ENCODE data around the gene TMEM123.

TMEM123 gene

GRCh38 chr11:102470251-102470650 is 17.7 kb upstream of the TMEM123 start:
- no peak for DNase-seq

- DNase-seq: no peak
These were observed 16.7 kb upstream of the TMEM123 start for GRCh38 chr11:102469196-102469821.

GRCh38 chr11:102468616-102469195 is 16.1 kb upstream of the TMEM123 start:
- DNase-seq: no peak

GRCh38 chr11:102467853-102468580 is 15.5 kb upstream of the TMEM123 start:
- no peak for DNase-seq

DNA sequence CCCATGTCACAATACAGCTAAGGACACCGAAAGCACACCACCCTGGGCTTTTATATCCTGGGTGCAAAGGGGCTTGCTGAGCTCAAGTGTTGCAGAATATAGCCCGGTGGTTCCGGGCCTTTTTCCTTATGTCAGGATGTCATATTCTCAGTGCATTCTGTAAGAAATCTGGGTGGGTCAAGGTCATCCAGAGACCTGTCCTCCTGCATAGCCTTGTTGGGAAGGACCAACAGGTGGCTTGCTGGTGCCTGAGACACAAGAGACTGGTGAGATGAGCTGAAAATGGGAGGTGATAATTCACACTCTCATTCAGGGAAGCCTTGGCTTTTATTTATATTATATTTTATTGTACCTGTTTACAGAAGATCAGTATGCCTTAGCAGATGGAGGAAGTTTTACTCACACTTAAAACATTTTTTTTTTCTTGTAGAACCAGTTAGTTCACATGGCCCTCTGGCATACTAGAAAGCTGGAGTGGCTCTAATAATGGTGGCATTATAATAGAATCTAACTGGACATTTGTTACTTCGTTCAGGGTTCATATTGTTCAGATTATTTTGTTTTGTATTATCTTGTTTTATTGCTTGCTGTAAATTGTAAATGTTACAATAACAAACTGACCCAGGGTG is 14.6 kb upstream of the TMEM123 start:
- DNase-seq: no peak

GRCh38 chr11:102465696-102466095 is 13.1 kb upstream of the TMEM123 start:
- no peak for DNase-seq

- DNase-seq: peak; percentile 75
These were observed 12.4 kb upstream of the TMEM123 start for GRCh38 chr11:102464859-102465500.

GRCh38 chr11:102464037-102464436 is 11.5 kb upstream of the TMEM123 start:
- no peak for DNase-seq

DNA sequence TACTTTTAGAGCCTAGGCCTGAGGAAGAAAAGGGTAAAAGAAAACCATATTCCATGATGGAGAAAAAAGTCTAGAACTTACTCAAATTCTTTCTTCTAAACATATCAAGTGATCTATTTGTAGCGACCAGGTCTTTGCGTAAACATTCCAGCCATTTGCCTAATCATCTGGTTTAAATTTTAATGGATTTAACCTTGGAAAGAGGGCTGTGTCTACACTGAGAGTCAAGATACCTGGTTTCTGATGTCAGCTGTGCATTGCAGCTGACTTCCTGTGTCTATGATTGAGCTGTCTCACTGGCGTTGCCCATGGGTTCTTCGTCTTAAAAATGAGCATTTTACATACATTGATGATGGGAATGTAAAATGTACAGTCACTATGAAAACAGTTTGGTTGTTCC is 10.0 kb upstream of the TMEM123 start:
- DNase-seq: no peak

- DNase-seq: no peak
These were observed 6.8 kb upstream of the TMEM123 start for GRCh38 chr11:102459393-102459792.

- DNase-seq: no peak
These were observed 6.0 kb upstream of the TMEM123 start for GRCh38 chr11:102458548-102458947.

DNA sequence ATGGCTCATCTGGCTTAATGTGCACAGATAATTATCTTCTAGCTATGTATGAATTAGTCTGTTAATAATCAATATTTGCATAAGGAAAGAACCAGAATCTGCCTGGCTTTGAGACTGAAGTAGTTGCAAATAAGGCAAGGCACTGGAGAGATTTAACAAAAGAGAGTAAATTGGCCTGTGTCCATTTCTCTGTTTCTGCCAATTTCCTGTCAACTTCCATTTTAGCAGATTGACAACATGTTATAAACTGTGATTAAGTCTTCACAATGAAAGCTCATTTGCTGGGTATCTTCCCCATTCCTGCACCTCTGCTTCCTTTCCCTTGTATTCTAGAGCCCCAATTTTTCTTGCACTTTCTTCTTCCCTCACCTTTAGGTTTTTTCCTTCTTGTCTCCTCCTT is 5.3 kb upstream of the TMEM123 start:
- no peak for DNase-seq

- no peak for DNase-seq
These were observed 4.6 kb upstream of the TMEM123 start for GRCh38 chr11:102457056-102457677.

- no peak for DNase-seq
These were observed 3.8 kb upstream of the TMEM123 start for GRCh38 chr11:102456381-102456780.

DNA sequence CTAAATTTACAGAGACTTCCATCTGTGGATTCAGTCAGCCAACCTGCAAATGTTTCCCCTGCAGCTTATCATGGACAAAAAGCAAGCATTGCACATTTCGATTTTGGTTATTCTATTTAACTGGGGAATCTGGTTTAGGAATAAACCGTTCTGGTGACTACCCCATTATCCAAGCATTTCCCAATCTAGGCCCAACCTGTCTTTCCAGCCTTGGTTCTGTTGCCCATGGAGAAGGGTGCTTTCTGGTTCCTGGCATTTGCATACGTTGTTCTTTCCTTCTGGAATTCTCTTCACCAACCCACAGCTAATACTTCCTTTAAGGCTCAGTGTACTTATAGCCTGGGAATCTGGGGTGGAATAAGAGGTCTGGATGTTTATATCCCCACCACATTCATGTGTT is 1.4 kb upstream of the TMEM123 start:
- DNase-seq: no peak

- no peak for DNase-seq
These were observed 734 bp upstream of the TMEM123 start for GRCh38 chr11:102453302-102453695.

GRCh38 chr11:102451681-102452460 is 694 bp downstream of the TMEM123 start:
- peak; percentile 89 for DNase-seq

- no peak for DNase-seq
These were observed 1.4 kb downstream of the TMEM123 start for GRCh38 chr11:102451041-102451680.

GRCh38 chr11:102449651-102450570 is 2.7 kb downstream of the TMEM123 start:
- no peak for DNase-seq

- peak; percentile 39 for DNase-seq
These were observed 3.7 kb downstream of the TMEM123 start for GRCh38 chr11:102448869-102449224.

Measured in KG1 (cell line).